Stomach (tissue), 4 donors: Measurements from ENCODE around the gene STAT5A.

ENCODE experiments used
- CTCF ChIP-seq, 7 experiments: fragments of 450-650 bp in 4 of 7; fragments of 200-600 bp in 3 of 7; sonication (generic) in 3 of 7; IDR thresholded peaks; one replicate each; pipeline ENCODE4 v1.5.1; 2016 to 2019; ENCODE audit warnings: antibody characterized with exemption in 7 of 7, control low read depth in 2 of 7, mild to moderate bottlenecking in 1 of 7
- POLR2A ChIP-seq, 4 donors: fragments of 450-650 bp; IDR thresholded peaks; one replicate each; pipeline ENCODE4 v1.6.1; 2016; ENCODE audit warnings: antibody characterized with exemption in 4 of 4, control low read depth in 2 of 4, mild to moderate bottlenecking in 1 of 4, moderate library complexity in 1 of 4
- POLR2AphosphoS5 ChIP-seq, 3 donors: sonication (generic); formaldehyde crosslinking; IDR thresholded peaks; one replicate each; pipeline ENCODE4 v1.6.1; 2016; ENCODE audit warnings: antibody characterized with exemption in 3 of 3

GRCh38 chr17:42255445-42255844, 32.9 kb upstream of the STAT5A start:
- TF ChIP-seq CTCF (IDR thresholded peaks at IDR 0.05) (no peak), POLR2A (IDR thresholded peaks at IDR 0.05) (no peak), POLR2AphosphoS5 (IDR thresholded peaks at IDR 0.05) (no peak)
